ENCODE data around the gene MCOLN1.

MCOLN1 gene

GRCh38 chr19:7542556-7543348 lies 20.3 kb downstream of the MCOLN1 start:
- DNase-seq (ENCODE audit: low read depth in 3 of 3), result no peak

- no peak for DNase-seq (ENCODE audit: low read depth in 3 of 3)
These were observed 22.2 kb downstream of the MCOLN1 start for GRCh38 chr19:7544626-7545025.

GRCh38 chr19:7545300-7545699 lies 22.9 kb downstream of the MCOLN1 start:
- no peak for DNase-seq (ENCODE audit: low read depth in 3 of 3)

GRCh38 chr19:7545904-7546303 lies 23.5 kb downstream of the MCOLN1 start:
- DNase-seq (ENCODE audit: low read depth in 3 of 3), result no peak

- no peak for DNase-seq (ENCODE audit: low read depth in 3 of 3)
These were observed 24.7 kb downstream of the MCOLN1 start for GRCh38 chr19:7547159-7547558.

GRCh38 chr19:7549429-7550148 lies 27.2 kb downstream of the MCOLN1 start:
- DNase-seq (ENCODE audit: low read depth in 3 of 3), result no peak

GRCh38 chr19:7550169-7550770 lies 27.8 kb downstream of the MCOLN1 start:
- DNase-seq (ENCODE audit: low read depth in 3 of 3), result no peak

- peak in 1 of 3 donors; percentile 43 for DNase-seq (ENCODE audit: low read depth in 3 of 3)
These were observed 28.8 kb downstream of the MCOLN1 start for GRCh38 chr19:7550987-7551761.

- no peak for DNase-seq (ENCODE audit: low read depth in 3 of 3)
These were observed 30.4 kb downstream of the MCOLN1 start for GRCh38 chr19:7552781-7553180.

GRCh38 chr19:7554565-7554964 lies 32.1 kb downstream of the MCOLN1 start:
- DNase-seq (ENCODE audit: low read depth in 3 of 3), result no peak

GRCh38 chr19:7554990-7555864 lies 32.8 kb downstream of the MCOLN1 start:
- peak in 1 of 3 donors; percentile 22 for DNase-seq (ENCODE audit: low read depth in 3 of 3)

GRCh38 chr19:7556696-7557315 lies 34.4 kb downstream of the MCOLN1 start:
- no peak for DNase-seq (ENCODE audit: low read depth in 3 of 3)

GRCh38 chr19:7558667-7559066 lies 36.2 kb downstream of the MCOLN1 start:
- DNase-seq (ENCODE audit: low read depth in 3 of 3), result no peak

GRCh38 chr19:7559102-7559501 lies 36.7 kb downstream of the MCOLN1 start:
- DNase-seq (ENCODE audit: low read depth in 3 of 3), result no peak

- no peak for DNase-seq (ENCODE audit: low read depth in 3 of 3)
These were observed 37.8 kb downstream of the MCOLN1 start for GRCh38 chr19:7560255-7560654.

- no peak for DNase-seq (ENCODE audit: low read depth in 3 of 3)
These were observed 38.9 kb downstream of the MCOLN1 start for GRCh38 chr19:7561325-7561724.

- DNase-seq (ENCODE audit: low read depth in 3 of 3), result no peak
These were observed 40.4 kb downstream of the MCOLN1 start for GRCh38 chr19:7562646-7563393.

- no peak for DNase-seq (ENCODE audit: low read depth in 3 of 3)
These were observed 42.4 kb downstream of the MCOLN1 start for GRCh38 chr19:7564866-7565265.

- no peak for DNase-seq (ENCODE audit: low read depth in 3 of 3)
These were observed 42.9 kb downstream of the MCOLN1 start for GRCh38 chr19:7565332-7565731.

GRCh38 chr19:7570761-7571160 lies 48.3 kb downstream of the MCOLN1 start:
- DNase-seq (ENCODE audit: low read depth in 3 of 3), result no peak
